Ishikawa (cell line): ENCODE measurements around the gene MACF1.

Experiments
- CREB1 ChIP-seq: IDR thresholded peaks from 2 replicates; pipeline ENCODE4 v1.6.1; 2012; ENCODE audit warnings: low read depth
- FOXM1 ChIP-seq: IDR thresholded peaks from 2 replicates; pipeline ENCODE4 v1.6.1; 2012; ENCODE audit warnings: low read depth, borderline replicate concordance
- RAD21 ChIP-seq: IDR thresholded peaks from 2 replicates; pipeline ENCODE4 v1.6.1; 2012; ENCODE audit warnings: low read depth
- TAF1 ChIP-seq: IDR thresholded peaks from 2 replicates; pipeline ENCODE4 v1.6.1; 2012; ENCODE audit warnings: low read depth, mild to moderate bottlenecking
- USF1 ChIP-seq: IDR thresholded peaks from 2 replicates; pipeline ENCODE4 v1.6.1; 2012
- TF ChIP-seq, protein P1 (sequence below): IDR thresholded peaks from 2 replicates; pipeline ENCODE4 v1.6.1; 2012

- TF ChIP-seq CREB1 (no peak), TAF1 (no peak), RAD21 (no peak), USF1 (no peak), FOXM1 (no peak)
- TF ChIP-seq, protein P1, sequence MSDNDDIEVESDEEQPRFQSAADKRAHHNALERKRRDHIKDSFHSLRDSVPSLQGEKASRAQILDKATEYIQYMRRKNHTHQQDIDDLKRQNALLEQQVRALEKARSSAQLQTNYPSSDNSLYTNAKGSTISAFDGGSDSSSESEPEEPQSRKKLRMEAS = no peak
These were observed 47.2 kb upstream of the MACF1 start for GRCh38 chr1:39157304-39157703.
